ENCODE results near the gene TNNC2.
"Not testable (repeated sequence)": the region's sequence is repeated elsewhere in the genome, so short reads cannot be mapped to it uniquely, and the experiment has no call there.

TNNC2 gene

DNA sequence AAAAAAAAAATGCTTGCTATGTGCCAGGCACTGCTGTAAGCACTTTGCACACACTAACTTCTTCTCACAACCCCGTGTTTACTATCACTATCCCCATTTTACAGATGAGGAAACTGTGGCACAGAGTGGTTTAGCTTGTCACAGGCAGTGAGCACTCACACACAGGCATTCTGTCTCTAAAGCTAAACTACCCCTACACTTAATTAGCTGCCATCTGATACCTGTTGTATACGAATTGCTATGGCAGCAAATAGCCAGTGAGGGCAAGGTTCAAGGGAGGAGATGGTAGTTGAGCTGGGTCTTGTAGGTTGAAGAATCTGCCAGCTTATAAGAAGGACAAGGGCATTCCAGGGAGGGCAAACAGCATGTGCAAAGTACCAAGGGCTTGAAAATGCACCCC is 5.2 kb downstream of the TNNC2 start:
- no peak for DNase-seq (ENCODE audit: low spot score)

DNA sequence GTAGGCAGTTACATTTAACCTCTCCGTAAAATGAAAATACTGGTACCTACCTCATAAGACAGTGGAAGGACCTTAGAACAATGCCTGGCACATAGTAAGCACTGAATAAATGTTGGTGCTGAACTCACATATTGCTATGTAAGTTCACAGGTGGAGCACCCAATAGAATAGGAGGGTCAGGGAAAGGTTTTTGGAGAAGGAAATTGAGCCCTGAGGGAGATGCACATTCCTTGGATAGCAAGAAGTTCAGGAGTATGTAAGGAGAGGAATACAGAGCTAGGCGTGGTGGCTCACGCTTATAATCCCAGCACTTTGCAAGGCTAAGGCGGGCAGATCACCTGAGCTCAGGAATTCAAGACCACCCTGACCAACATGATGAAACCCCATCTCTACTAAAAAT is 7.6 kb downstream of the TNNC2 start:
- DNase-seq (ENCODE audit: low spot score) = no peak

DNA sequence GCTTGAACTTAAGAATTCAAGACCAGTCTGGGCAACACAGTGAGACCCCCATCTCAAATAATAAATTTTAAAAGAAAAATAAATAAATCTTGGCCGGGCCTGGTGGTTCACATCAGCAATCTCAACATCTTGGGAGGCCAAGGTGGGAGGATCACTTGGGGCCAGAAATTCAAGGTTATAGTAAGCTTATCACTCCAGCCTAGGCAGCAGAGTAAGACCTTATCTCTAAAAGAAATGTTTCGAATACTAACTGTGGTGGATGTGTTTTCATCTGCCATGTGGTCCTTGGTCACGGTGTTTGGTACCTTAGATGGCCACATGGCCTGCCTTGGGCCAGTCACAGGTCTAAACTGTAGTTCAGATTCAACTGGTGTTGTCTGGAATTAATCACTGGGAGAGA is 8.9 kb downstream of the TNNC2 start:
- no peak for DNase-seq (ENCODE audit: low spot score)

DNA sequence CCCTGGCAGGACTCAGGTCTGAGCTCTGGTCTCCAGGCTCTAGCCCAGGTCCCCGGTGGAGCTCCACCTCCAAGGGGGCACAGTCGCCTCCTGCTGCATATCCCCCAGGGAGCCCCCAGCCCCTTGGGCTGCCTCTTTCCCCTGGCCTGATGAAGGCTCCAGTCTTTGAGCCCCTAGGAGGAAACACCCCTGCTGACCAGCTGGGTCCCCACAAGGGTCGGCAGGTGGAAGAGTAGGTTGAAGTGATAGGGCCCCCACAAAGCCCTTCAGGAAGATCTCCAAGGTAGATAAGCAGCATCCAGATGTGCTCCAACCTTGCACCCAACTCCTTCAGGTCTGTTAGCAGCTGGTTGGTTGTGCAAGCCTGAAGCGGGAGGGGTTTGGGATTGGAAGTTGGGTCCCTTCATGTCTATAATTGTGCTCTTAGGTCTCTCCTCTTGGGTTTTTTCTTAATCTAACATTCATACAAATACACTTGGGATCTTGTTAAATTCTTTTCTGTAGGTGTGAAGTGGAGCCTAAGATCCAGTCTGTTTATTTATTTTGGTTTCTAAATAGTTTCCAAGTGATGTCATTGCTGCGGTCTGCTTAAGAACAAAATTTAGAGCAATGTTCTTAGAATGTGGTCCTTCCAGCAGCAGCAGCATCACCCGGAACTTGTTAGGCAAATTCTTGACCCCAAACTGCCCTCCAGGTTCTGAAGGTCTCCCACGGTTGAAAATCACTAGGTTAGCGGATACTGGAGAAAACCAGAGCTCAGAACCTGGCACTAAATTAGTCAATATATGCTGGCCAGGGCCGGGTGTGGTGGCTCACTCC is 9.5 kb downstream of the TNNC2 start:
- DNase-seq (ENCODE audit: low spot score) = no peak

GRCh38 chr20:45816951-45817350 is 10.2 kb downstream of the TNNC2 start:
- no peak for DNase-seq (ENCODE audit: low spot score)

DNA sequence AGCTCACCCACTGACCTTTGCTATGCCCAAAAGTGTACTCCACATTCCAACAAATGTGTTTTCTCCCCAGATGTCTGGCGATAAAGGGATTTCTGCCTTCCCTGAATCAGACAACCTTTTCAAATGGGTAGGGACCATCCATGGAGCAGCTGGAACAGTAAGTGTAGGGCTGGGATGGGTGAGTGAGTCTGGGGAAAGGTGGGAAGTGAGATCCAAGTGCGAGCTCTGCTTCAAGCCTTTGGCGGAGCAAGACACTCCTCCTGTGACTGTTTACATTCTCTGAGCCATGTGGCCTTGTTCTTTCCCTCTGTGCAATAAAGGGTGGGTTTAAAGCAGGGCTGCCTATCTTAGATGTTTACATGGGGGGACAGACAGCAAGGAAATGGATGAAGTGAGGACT is 12.8 kb downstream of the TNNC2 start:
- no peak for DNase-seq (ENCODE audit: low spot score)

DNA sequence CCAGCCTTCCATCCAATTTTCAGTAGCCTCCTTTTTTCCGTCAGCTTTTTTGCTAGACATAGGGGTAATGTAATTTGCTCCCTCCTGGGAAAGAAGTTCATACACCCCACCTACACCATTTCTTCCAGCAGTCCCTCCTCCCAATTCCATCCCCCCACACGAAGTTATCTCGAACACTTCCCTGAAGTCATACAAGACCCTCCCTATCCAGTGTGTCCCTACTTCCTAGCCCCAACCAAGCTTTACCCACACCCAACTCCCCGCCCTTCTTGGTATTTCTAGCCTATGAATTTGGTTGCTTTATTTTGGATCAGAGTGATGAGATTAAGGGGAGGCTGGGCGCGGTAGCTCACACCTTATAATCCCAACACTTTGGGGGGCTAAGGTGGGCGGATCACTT is 13.6 kb downstream of the TNNC2 start:
- DNase-seq (ENCODE audit: low spot score) = no peak

DNA sequence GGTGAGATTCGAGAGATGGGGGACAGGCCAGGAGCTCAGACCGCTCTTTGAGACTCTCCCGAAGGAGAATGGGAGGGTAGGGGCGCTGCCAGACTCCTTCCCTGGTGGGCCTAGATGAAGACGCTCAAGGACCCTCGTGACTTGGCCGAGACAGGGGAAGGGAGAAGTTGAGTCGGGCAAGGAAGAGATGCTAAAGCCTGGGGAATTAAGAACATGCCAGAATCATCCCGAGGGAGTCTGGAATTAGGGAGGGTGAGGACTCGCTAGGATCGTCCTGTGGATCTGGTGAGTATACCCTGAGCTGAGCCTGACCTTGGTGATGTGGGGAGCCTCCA is 14.1 kb downstream of the TNNC2 start:
- no peak for DNase-seq (ENCODE audit: low spot score)

GRCh38 chr20:45812157-45813005 is 14.7 kb downstream of the TNNC2 start, which contains the start of gene UBE2C:
TSS of gene UBE2C (plus strand) at chr20:45812644. CDS start at chr20:45812696, 52 bp downstream.
- peak; percentile 99 for DNase-seq (ENCODE audit: low spot score)

GRCh38 chr20:45810191-45810970 is 16.7 kb downstream of the TNNC2 start:
- no peak for DNase-seq (ENCODE audit: low spot score)

DNA sequence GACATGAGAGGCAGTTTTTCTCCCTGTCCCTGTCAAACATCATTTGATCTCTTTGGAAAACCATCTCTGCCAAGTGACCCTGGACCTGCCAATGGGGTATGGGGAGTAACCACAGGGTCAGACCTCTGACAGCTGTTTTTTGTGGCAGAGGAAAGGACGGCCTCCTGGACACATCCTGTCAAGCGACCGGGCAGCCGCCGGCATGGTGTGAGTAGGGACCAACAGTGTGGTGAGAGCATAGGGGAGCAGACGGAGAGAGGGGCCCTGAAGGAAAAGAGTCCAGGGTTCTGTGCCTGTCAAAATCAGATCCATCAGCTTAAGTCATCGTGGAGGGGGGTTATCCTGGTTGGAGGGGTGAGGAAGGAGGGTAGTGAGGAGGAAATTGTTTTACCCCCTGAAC is 25.3 kb downstream of the TNNC2 start:
- DNase-seq (ENCODE audit: low spot score) = no peak

GRCh38 chr20:45798935-45799642 is 28.0 kb downstream of the TNNC2 start:
- peak; percentile 39 for DNase-seq (ENCODE audit: low spot score)

DNA sequence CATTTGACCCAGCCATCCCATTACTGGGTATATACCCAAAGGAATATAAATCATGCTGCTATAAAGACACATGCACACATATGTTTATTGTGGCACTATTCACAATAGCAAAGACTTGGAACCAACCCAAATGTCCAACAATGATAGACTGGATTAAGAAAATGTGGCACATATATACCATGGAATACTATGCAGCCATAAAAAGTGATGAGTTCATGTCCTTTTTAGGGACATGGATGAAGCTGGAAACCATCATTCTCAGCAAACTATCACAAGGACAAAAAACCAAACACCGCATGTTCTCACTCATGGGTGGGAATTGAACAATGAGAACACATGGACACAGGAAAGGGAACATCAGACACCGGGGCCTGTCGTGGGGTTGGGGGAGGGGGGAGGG is 29.2 kb downstream of the TNNC2 start:
- DNase-seq (ENCODE audit: low spot score) = not testable (repeated sequence)

- DNase-seq (ENCODE audit: low spot score) = not testable (repeated sequence)
Observed at GRCh38 chr20:45797510-45797909, 29.6 kb downstream of the TNNC2 start.

DNA sequence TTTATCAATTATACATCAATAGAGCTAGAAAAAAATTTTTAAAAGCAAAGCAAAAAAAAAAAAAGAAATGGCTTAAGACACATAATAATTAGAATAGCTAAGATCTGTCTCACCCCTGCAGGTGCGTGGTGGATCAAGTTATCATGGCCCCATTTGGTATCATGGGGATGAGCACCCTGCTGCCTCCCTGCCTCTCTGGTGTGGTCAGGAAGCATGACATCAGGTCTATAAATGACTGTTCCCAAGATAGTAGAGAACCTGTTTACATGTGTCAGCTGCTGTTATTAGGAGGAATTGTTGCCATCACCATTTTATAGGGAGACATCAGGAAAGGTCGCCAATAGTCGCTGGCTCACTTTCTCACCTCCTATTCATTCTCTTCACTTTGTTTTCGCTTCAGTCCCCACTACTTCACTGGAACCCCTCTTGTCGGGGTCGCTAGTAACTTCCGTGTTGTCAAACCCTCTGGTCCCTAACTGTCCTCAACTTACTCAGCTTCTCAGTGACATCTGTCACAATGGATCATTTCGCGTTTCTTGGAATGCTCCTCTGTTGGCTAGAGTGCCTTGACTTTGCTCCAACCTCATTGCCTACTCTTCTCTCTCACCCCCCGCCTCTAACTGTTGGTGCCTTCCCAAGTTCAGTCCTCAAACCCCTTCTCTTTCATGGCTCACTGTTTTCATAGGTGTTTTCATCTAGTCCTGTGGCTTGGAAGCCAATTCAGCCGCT is 30.6 kb downstream of the TNNC2 start:
- DNase-seq (ENCODE audit: low spot score) = no peak

- peak; percentile 23 for DNase-seq (ENCODE audit: low spot score)
Observed at GRCh38 chr20:45792317-45793118, 34.6 kb downstream of the TNNC2 start.

DNA sequence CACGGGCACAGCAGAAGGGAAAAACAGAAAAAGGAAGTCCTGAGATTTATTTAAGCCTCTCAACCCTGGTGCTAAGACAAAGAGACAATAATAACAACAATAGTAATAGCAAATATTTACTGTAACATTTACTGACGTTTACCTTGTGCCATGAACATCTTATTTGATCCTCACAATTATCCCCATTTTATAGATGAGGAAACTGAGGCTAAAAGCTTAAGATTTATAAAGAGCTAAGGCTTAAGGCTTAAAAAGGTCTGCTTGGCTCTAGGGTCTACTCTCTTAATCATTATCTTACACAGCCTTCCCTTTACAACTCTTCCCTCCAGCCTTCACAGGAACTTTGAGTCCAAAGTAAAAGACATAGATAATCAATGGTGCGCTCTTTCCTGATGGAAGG is 38.8 kb downstream of the TNNC2 start:
- no peak for DNase-seq (ENCODE audit: low spot score)

DNA sequence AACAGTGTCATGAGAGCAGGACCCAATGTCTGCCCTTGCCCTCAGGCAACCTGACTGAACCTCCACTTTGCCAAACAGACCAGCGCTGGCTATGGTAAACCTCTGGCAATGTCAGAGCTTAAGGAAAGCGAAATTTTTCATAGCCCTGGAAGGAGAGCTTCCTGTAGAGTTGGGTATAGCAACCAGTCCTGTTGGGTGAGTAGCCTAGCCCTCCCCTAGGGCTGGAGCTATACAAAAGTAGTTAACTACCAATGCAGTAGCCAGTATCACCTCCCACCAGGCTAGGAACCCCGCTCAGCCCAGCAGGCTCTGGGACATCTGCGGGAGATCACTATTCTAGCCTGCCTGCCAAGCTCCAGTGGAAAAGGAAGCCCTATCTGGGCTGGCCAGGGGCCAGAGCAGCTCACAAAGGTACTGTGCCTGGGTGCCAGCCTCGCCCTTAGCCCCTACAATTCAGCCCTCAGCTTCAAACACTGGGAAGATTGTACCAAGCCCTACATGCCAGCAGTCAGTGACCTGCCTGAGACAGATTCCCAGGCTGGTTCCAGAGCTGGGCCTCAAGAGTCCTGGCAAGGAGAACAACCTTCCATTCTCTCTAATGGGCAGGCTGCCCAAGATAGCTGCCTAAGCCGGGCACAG is 43.3 kb downstream of the TNNC2 start:
- DNase-seq (ENCODE audit: low spot score) = peak; percentile 63

GRCh38 chr20:45782890-45783289 is 44.2 kb downstream of the TNNC2 start:
- no peak for DNase-seq (ENCODE audit: low spot score)
